Osteoblast (primary cell): ENCODE results near the gene PLXNA2. TPM values are rescaled to one million over a fixed set of nuclear protein-coding genes. Genes with fewer than 3 reads are reported as not detected.

Experiments
- DNase-seq: peaks from one replicate; pipeline ENCODE4 v3.0.0; 2011; ENCODE audit warnings: low spot score, mixed read lengths; ENCODE audit not compliant: insufficient read length; ENCODE audit errors: missing footprints
- H2AFZ ChIP-seq: 2 replicates; pipeline ENCODE4 v1.6.0; 2011; ENCODE audit warnings: mild to moderate bottlenecking, low read length
- H3K27ac ChIP-seq: 2 replicates; pipeline ENCODE4 v1.5.1; 2011; ENCODE audit warnings: mild to moderate bottlenecking, low read depth, low read length, moderate library complexity
- H3K27me3 ChIP-seq: 2 replicates; pipeline ENCODE4 v1.6.0; 2012; ENCODE audit warnings: mild to moderate bottlenecking, control low read depth, inconsistent platforms, low read length, moderate library complexity; ENCODE audit not compliant: insufficient read depth
- H3K36me3 ChIP-seq: 2 replicates; pipeline ENCODE4 v1.5.1; 2011; ENCODE audit warnings: mild to moderate bottlenecking, low read length, control low read depth, moderate library complexity; ENCODE audit not compliant: insufficient read depth
- H3K4me1 ChIP-seq: 2 replicates; pipeline ENCODE4 v1.5.1; 2011; ENCODE audit warnings: mild to moderate bottlenecking, low read length, control low read depth, moderate library complexity; ENCODE audit not compliant: insufficient read depth
- H3K4me2 ChIP-seq: 2 replicates; pipeline ENCODE4 v1.6.0; 2011; ENCODE audit warnings: mild to moderate bottlenecking, low read length; ENCODE audit not compliant: insufficient read depth
- H3K4me3 ChIP-seq: fragments of 200-600 bp; sonication (generic); 3 replicates; pipeline ENCODE4 v1.5.1; 2012; ENCODE audit warnings: mild to moderate bottlenecking, low read length, inconsistent platforms; ENCODE audit not compliant: insufficient read depth
- H3K79me2 ChIP-seq: 2 replicates; pipeline ENCODE4 v1.6.0; 2012; ENCODE audit warnings: mild to moderate bottlenecking, low read length, control low read depth, inconsistent platforms; ENCODE audit not compliant: insufficient read depth
- H3K9me3 ChIP-seq: 2 replicates; pipeline ENCODE4 v1.5.1; 2011; ENCODE audit warnings: low read depth, low read length, control low read depth
- H4K20me1 ChIP-seq: 2 replicates; pipeline ENCODE4 v1.6.0; 2012; ENCODE audit warnings: mild to moderate bottlenecking, low read length, control low read depth; ENCODE audit not compliant: insufficient read depth
- CTCF ChIP-seq: IDR thresholded peaks from 2 replicates; pipeline ENCODE4 v1.5.1; 2011; ENCODE audit warnings: mild to moderate bottlenecking, low read depth, low read length, moderate library complexity; ENCODE audit errors: extremely low read depth
- total RNA-seq: library from RNA; depleted of rRNA; stranded (reverse); fragments of >200 nt; gene quantifications from 2 replicates; pipeline ENCODE4 v1.2.3, GENCODE V29; 2012

PLXNA2 gene
- total RNA-seq, 1 donor: 3.3 TPM

GRCh38 chr1:208218237-208219097 is 25.7 kb downstream of the PLXNA2 start:
- Histone ChIP-seq H3K4me3 (no peak overlapping the region), H2AFZ (no peak overlapping the region), H3K27me3 (no peaks in the 10 kb centered on the region), H3K4me1 (peaks cover 36% of the 10 kb centered on the region), H3K4me2 (no peak overlapping the region), H4K20me1 (no peaks in the 10 kb centered on the region), H3K9me3 (no peaks in the 10 kb centered on the region), H3K36me3 (no peaks in the 10 kb centered on the region), H3K79me2 (peaks cover 5% of the 10 kb centered on the region), H3K27ac (no peak overlapping the region)
- no peak for DNase-seq
- no peak for TF ChIP-seq CTCF

- H3K27ac ChIP-seq: no peak overlapping the region
- TF ChIP-seq CTCF: no peak
Measured at GRCh38 chr1:208217781-208218180, 26.4 kb downstream of the PLXNA2 start.

GRCh38 chr1:208216806-208217205 is 27.4 kb downstream of the PLXNA2 start:
- H3K9me3 ChIP-seq: no peaks in the 10 kb centered on the region
- peaks cover 5% of the 10 kb centered on the region for H3K79me2 ChIP-seq
- no peak for DNase-seq
- TF ChIP-seq CTCF: no peak
- H3K4me1 ChIP-seq: peaks cover 35% of the 10 kb centered on the region
- H3K27me3 ChIP-seq: no peaks in the 10 kb centered on the region
- no peak overlapping the region for H3K4me2 ChIP-seq
- H3K4me3 ChIP-seq: no peak overlapping the region
- H3K36me3 ChIP-seq: no peaks in the 10 kb centered on the region
- H4K20me1 ChIP-seq: no peaks in the 10 kb centered on the region
- H2AFZ ChIP-seq: no peak overlapping the region
- H3K27ac ChIP-seq: no peak overlapping the region

More at GRCh38 chr1:208217781-208218180, 26.4 kb downstream of the PLXNA2 start:
- H3K4me2 ChIP-seq: no peak overlapping the region
- H3K4me3 ChIP-seq: no peak overlapping the region
- no peaks in the 10 kb centered on the region for H3K9me3 ChIP-seq
- DNase-seq: no peak
- peaks cover 5% of the 10 kb centered on the region for H3K79me2 ChIP-seq
- no peaks in the 10 kb centered on the region for H3K36me3 ChIP-seq
- peaks cover 30% of the 10 kb centered on the region for H3K4me1 ChIP-seq
- H2AFZ ChIP-seq: no peak overlapping the region
- no peaks in the 10 kb centered on the region for H3K27me3 ChIP-seq
- H4K20me1 ChIP-seq: no peaks in the 10 kb centered on the region

- Histone ChIP-seq H3K27ac (no peak overlapping the region), H3K4me3 (no peak overlapping the region), H4K20me1 (no peaks in the 10 kb centered on the region), H3K36me3 (no peaks in the 10 kb centered on the region), H3K27me3 (no peaks in the 10 kb centered on the region), H3K79me2 (peaks cover 5% of the 10 kb centered on the region), H3K4me1 (peaks cover 32% of the 10 kb centered on the region), H3K9me3 (no peaks in the 10 kb centered on the region), H3K4me2 (no peak overlapping the region), H2AFZ (no peak overlapping the region)
- no peak for TF ChIP-seq CTCF
- DNase-seq: peak; percentile 92
Measured at GRCh38 chr1:208216062-208216461, 28.1 kb downstream of the PLXNA2 start.
